Activated CD4-positive, alpha-beta memory T cell treated with anti-CD3 and anti-CD28 coated beads for 36 hours (primary cell): ENCODE results near the gene ANGEL2. TPM values are rescaled to one million over a fixed set of nuclear protein-coding genes. Genes with fewer than 3 reads are reported as not detected.
"Not testable (repeated sequence)": the region's sequence is repeated elsewhere in the genome, so short reads cannot be mapped to it uniquely, and the experiment has no call there.

Experiments
- CTCF ChIA-PET: fragments of 350-600 bp; sonication (Branson Sonifier 250); formaldehyde crosslinking; loops from one replicate; lab custom pipeline; 2021; ENCODE audit warnings: antibody characterized with exemption, inconsistent platforms; lab: Charles Lee
- POLR2A ChIA-PET: fragments of 350-600 bp; sonication (Branson Sonifier 250); formaldehyde crosslinking; loops from one replicate; lab custom pipeline; 2021; ENCODE audit warnings: antibody characterized with exemption; lab: Charles Lee
- DNase-seq: peaks from one replicate; pipeline ENCODE4 v3.0.0-alpha.2; 2020
- H3K27ac Mint-ChIP-seq: one replicate; pipeline ENCODE4 v1.8.0; 2021; ENCODE audit warnings: mixed read lengths
- H3K27me3 Mint-ChIP-seq: one replicate; pipeline ENCODE4 v1.8.0; 2021; ENCODE audit warnings: mixed read lengths
- H3K36me3 Mint-ChIP-seq: one replicate; pipeline ENCODE4 v1.8.0; 2021; ENCODE audit warnings: mixed read lengths
- H3K4me1 Mint-ChIP-seq: one replicate; pipeline ENCODE4 v1.8.0; 2021; ENCODE audit warnings: low read depth, mixed read lengths
- H3K4me3 Mint-ChIP-seq: one replicate; pipeline ENCODE4 v1.8.0; 2021; ENCODE audit warnings: mild to moderate bottlenecking, mixed read lengths
- H3K9me3 Mint-ChIP-seq: one replicate; pipeline ENCODE4 v1.8.0; 2021; ENCODE audit warnings: mixed read lengths
- intact Hi-C: fragments of 100-400 bp; cut with micrococcal nuclease; formaldehyde crosslinking; loops from one replicate; pipeline ENCODE4 v1.15.1; 2023
- total RNA-seq, 2 experiments: library from RNA; stranded (reverse); gene quantifications; one replicate each; pipeline ENCODE4 v1.2.3, GENCODE V29; 2021

ANGEL2 gene
- total RNA-seq, 2 experiments from 2014 or later: 41.3 to 46.4 TPM

DNA sequence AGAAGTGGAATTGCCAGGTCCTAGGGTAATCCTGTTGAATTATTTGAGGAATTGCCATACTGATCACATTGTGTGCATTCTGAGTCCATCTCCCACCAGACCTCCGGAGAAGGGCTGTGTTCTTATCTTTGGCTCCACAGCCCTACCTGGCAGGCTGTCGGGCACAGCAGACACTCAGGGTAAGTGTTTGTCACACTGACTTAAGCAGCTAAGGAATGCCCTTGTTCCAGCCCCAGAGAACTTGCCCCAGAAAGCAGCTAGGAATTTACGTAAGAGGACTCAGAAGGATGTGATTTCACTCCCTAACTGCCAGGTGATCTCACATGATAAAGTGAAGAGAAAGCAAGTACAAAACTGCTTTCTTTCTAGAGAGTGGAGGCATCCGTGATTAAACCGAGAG lies 44.4 kb downstream of the ANGEL2 start:
- H3K27ac Mint-ChIP-seq: no peak overlapping the region
- no peak overlapping the region for H3K4me3 Mint-ChIP-seq
- intact Hi-C loops: no loop called here
- H3K36me3 Mint-ChIP-seq: no peaks in the 10 kb centered on the region
- ChIA-PET CTCF (no interaction called here), POLR2A (no interaction called here)
- H3K27me3 Mint-ChIP-seq: peaks cover 17% of the 10 kb centered on the region
- DNase-seq: no peak
- H3K9me3 Mint-ChIP-seq: no peaks in the 10 kb centered on the region
- peaks cover 4% of the 10 kb centered on the region for H3K4me1 Mint-ChIP-seq

DNA sequence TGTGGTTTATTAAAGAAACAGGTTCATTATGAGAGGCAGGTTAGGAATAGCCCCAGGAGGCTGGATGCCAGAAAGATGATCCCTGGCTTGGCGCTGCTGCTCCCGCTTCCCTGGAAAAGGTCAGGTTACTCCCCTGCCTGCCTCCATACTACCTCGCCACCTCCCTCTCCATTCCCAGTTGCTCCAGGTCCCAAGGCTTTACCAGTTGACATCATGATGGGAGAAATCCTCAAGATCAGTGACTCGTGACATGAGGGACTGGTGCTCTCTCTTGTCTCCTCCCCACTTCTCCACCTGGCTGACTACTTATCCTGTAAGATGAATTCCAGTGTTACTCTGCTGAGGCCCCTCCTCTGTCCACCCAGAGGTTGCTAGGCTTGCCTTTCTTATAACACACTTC lies 45.6 kb downstream of the ANGEL2 start:
- intact Hi-C loops: no loop called here
- ChIA-PET CTCF (no interaction called here), POLR2A (no interaction called here)
- Mint-ChIP-seq H3K27me3 (peaks cover 17% of the 10 kb centered on the region), H3K4me3 (no peak overlapping the region), H3K4me1 (peaks cover 4% of the 10 kb centered on the region), H3K36me3 (no peaks in the 10 kb centered on the region), H3K9me3 (no peaks in the 10 kb centered on the region), H3K27ac (no peak overlapping the region)
- DNase-seq: no peak

DNA sequence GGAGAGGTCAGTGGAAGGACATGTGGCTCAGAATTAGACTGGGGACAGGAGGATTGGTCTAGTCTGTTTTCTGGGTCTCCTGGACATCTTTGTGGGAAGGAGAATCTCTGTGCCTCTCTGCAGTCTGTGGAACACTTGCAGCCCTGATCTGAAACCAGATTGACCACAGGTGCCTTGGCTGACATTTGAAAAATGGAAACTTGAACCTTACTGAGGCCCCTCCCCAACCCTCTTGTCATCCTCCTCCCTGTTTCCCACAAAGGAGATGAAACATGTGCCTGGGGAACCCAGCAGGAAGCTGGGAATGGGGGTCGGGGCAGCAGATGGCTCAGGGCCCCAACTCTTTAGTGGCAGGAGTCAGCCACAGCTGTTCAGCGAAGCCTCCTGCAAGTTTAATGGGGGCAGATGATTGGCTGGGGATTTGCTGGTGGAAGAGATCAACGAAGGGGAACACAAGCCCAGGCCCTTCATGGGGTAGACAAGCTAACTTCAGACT lies 47.3 kb downstream of the ANGEL2 start:
- POLR2A ChIA-PET: no interaction called here
- CTCF ChIA-PET: interaction anchor here (0.9 to 2.0 kb wide), 8 partner anchors 9 to 491 kb away, joined by 3 to 12 read pairs (median 5); no protein-coding TSS in a partner anchor

DNA sequence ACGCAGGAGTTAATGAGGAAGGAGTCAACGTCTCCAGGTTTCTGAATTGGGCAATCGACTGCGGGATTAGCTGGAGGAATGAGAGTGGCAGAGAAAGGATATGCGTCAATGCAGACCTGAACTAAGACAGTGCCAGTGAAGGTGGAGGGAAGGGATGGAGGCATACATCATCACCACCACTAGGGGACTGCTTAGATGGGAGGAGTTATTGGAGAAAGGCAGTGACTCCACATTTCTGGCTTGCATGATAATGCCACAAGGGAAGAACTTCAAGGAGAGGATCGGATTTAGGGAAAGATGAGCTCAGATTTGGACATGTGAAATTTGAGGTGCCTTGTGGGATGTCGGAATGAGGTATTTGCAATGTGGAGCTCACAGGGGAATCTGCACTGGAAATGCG lies 47.9 kb downstream of the ANGEL2 start:
- Mint-ChIP-seq H3K9me3 (no peaks in the 10 kb centered on the region), H3K36me3 (no peaks in the 10 kb centered on the region), H3K4me1 (peaks cover 4% of the 10 kb centered on the region), H3K4me3 (no peak overlapping the region), H3K27me3 (peaks cover 17% of the 10 kb centered on the region), H3K27ac (no peak overlapping the region)
- CTCF ChIA-PET: interaction anchor here (0.7 to 2.0 kb wide), 13 partner anchors 9 to 491 kb away, joined by 3 to 12 read pairs (median 5); no protein-coding TSS in a partner anchor
- intact Hi-C loops: no loop called here
- POLR2A ChIA-PET: interaction anchor here (0.6 kb wide), 1 partner anchor 551 kb away, joined by 6 read pairs; no protein-coding TSS in a partner anchor
- DNase-seq: no peak

More for the DNA sequence above, 47.3 kb downstream of the ANGEL2 start:
- peaks cover 17% of the 10 kb centered on the region for H3K27me3 Mint-ChIP-seq
- H3K27ac Mint-ChIP-seq: no peak overlapping the region
- intact Hi-C loops: no loop called here
- H3K9me3 Mint-ChIP-seq: no peaks in the 10 kb centered on the region
- H3K4me3 Mint-ChIP-seq: no peak overlapping the region
- peaks cover 4% of the 10 kb centered on the region for H3K4me1 Mint-ChIP-seq
- H3K36me3 Mint-ChIP-seq: no peaks in the 10 kb centered on the region
- no peak for DNase-seq

DNA sequence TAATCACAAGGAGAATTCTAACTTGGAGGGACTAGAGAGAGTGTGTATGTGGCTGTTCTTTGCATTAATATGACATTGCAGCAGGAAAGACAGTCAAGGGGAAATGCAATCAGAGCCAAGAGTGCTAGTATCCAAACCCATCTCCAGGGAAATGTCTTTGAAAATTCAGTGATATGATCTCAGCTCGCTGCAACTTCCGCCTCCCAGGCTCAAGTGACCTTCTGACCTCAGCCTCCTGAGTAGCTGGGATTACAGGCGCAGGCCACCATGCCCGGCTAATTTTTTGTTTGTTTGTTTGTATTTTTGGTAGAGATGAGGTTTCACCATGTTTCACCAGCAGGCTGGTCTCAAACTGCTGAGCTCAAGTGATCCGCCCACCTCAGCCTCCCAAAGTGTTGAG lies 49.1 kb downstream of the ANGEL2 start:
- Mint-ChIP-seq H3K9me3 (no peaks in the 10 kb centered on the region), H3K36me3 (no peaks in the 10 kb centered on the region), H3K27ac (no peak overlapping the region), H3K27me3 (peaks cover 17% of the 10 kb centered on the region), H3K4me1 (peaks cover 4% of the 10 kb centered on the region), H3K4me3 (no peak overlapping the region)
- ChIA-PET CTCF (interaction anchor here (1.3 to 1.7 kb wide), 3 partner anchors 18 to 490 kb away, joined by 3 to 6 read pairs (median 5); no protein-coding TSS in a partner anchor), POLR2A (no interaction called here)
- no peak for DNase-seq
- intact Hi-C loops: no loop called here

DNA sequence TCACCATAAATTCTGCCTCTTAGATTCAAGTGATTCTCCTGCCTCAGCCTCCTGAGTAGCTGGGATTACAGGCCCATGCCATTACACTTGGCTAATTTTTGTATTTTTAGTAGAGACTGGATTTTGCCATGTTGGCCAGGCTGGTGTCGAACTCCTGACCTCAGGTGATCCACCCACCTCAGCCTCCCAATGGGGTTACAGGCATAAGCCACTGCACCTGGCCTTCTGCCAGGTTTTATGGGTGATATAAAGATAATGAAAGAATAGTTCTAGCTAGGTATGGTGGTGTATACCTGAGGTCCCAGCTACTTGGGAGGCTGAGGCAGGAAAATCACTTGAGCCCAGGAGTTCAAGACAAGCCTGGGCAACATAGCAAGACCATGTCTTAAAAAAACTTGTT lies 50.7 kb downstream of the ANGEL2 start:
- DNase-seq, intact Hi-C loops, H3K9me3 Mint-ChIP-seq, POLR2A ChIA-PET, H3K4me1 Mint-ChIP-seq, H3K27ac Mint-ChIP-seq, H3K4me3 Mint-ChIP-seq, H3K36me3 Mint-ChIP-seq: not testable (repeated sequence)
- H3K27me3 Mint-ChIP-seq: peaks cover 17% of the 10 kb centered on the region
- CTCF ChIA-PET: interaction anchor here (0.8 to 1.0 kb wide), 2 partner anchors 15 to 409 kb away, joined by 3 to 5 read pairs; no protein-coding TSS in a partner anchor

DNA sequence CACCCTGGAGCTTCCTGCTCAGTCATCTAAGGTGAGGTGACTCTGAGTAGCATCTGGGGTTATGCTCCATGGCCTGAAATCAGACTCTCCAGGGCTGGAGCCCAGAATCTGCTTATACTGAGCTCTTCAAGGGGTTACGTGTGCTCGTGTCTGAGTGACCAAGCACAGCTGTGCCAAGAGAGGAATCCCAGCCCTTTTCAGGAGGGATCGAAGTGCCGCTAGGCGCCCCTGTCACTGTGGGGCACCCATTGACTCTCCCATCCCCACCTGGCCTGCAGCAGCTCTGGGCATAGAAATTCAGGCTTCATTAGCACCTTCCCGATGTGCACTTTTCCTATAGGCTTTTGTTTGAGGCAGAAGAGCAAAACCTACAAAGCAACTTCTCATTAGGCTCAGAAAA lies 51.6 kb downstream of the ANGEL2 start:
- intact Hi-C loops: no loop called here
- DNase-seq: no peak
- CTCF ChIA-PET: interaction anchor here (1.1 kb wide), 1 partner anchor 31 kb away, joined by 4 read pairs; no protein-coding TSS in a partner anchor
- Mint-ChIP-seq H3K4me1 (peaks cover 4% of the 10 kb centered on the region), H3K27me3 (peaks cover 12% of the 10 kb centered on the region), H3K4me3 (no peak overlapping the region), H3K36me3 (no peaks in the 10 kb centered on the region), H3K9me3 (no peaks in the 10 kb centered on the region), H3K27ac (no peak overlapping the region)
- POLR2A ChIA-PET: no interaction called here

DNA sequence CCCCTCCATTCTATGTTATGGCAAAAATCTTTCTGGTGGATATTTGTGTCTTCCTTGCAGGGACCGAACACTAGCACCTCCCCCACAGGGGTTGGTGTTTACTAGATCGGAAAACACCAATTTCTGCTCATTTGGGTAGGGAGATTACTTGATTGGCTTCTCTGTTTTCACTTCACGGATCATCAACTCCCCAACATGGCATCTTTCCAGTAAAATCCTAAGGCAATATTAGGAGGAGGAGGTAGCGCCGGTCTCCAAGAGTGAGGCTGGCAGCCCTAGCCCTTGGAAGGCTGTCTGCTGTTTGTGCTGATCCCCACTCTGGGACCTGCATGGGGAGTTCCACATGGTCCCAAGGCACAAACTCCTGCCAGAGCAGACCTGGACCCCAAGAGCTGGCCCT lies 53.2 kb downstream of the ANGEL2 start:
- H3K27ac Mint-ChIP-seq: no peak overlapping the region
- H3K9me3 Mint-ChIP-seq: no peaks in the 10 kb centered on the region
- DNase-seq: no peak
- ChIA-PET POLR2A (no interaction called here), CTCF (no interaction called here)
- H3K4me1 Mint-ChIP-seq: no peaks in the 10 kb centered on the region
- no peaks in the 10 kb centered on the region for H3K36me3 Mint-ChIP-seq
- intact Hi-C loops: no loop called here
- no peak overlapping the region for H3K4me3 Mint-ChIP-seq
- peaks cover 5% of the 10 kb centered on the region for H3K27me3 Mint-ChIP-seq

DNA sequence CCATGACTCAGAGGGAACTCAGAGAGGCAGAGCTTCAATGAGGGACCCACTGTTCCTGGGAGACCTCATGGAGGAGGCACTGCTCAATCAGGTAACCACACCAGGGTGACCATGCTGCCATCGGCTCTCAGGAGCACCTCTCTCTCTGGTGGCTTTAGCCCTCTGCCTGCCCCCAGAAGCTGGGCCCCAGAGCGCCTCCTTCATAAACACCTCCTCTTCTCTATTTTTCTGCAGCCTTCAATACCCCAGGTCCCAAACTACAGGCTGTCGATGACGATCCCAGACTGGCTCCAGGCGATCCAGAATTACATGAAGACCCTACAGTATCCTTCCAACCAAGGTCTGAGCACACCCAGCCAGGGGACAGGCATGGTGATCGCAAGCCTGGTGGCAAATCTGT lies 54.7 kb downstream of the ANGEL2 start:
- intact Hi-C loops: no loop called here
- CTCF ChIA-PET: no interaction called here
- no peak overlapping the region for H3K27ac Mint-ChIP-seq
- DNase-seq: no peak
- H3K27me3 Mint-ChIP-seq: peaks cover 9% of the 10 kb centered on the region
- H3K36me3 Mint-ChIP-seq: no peaks in the 10 kb centered on the region
- POLR2A ChIA-PET: no interaction called here
- no peaks in the 10 kb centered on the region for H3K4me1 Mint-ChIP-seq
- no peaks in the 10 kb centered on the region for H3K9me3 Mint-ChIP-seq
- H3K4me3 Mint-ChIP-seq: no peak overlapping the region

DNA sequence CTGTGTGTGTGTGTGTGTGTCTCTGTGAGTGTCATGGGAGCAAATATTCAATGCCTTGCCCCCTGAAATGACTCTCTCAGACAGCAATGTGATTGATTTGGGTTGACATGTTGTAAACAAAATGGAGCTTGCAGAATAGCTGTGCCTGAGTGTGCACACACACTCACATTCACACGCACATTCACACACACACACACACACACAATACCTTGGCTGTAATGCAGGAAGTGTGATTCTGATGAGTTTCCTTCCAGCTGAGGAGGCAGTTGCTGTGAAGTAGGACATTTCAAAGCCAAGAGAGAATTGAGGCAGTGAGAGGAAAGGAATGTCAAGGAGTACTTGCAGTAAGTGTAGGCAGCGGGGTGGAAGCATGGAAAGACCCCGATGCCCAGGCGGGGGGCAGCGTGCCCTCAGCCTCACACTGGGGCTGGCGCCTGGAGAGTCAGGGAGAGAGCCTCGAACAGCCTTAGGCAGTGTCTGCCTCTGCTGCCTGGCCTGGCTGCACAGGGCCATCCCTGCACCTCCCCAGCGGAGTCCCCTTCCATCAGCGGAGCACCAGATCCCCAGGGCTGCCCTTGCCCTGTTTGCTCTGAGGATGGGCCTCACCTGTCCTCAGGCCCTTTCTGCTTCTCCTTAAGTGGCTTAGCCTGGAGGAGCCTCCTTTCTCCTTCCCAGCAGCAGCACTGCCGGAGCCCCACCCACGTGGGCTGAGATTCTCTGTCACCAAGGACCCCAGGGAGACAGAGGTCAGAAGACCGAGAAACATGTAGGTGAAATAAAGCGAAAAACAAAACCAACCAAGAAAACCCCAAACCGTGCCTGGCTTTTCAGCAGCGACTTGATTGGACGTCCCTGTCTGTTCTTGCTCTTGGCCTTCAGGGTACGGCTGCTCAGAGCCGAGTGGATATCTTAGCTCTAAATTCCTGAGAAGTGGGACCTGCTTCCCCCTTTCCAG lies 56.1 kb downstream of the ANGEL2 start:
- CTCF ChIA-PET: no interaction called here
- no peak for DNase-seq
- Mint-ChIP-seq H3K27me3 (peaks cover 10% of the 10 kb centered on the region), H3K27ac (no peak overlapping the region), H3K9me3 (no peaks in the 10 kb centered on the region), H3K36me3 (no peaks in the 10 kb centered on the region), H3K4me3 (no peak overlapping the region), H3K4me1 (no peaks in the 10 kb centered on the region)
- intact Hi-C loops: no loop called here
- POLR2A ChIA-PET: no interaction called here

DNA sequence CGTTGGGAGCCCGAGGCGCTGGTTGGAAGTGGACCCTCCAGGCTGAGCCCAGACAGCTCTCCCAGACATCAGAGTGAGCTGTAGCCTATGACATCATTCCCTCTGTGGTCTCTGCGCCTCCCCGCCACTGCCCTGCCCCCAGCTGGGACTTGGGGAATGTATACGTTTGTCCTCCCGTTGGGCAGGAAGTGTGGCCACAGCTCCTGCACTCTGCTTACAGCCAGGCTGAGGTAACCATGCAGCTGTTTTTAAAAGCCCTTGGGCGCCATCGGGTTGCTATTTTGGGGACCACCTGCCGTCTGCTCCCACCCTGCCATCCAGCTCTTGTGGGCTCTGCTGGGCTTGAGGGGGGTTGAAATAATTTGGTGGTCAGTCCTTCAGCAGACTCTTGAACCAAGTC lies 57.5 kb downstream of the ANGEL2 start:
- POLR2A ChIA-PET: no interaction called here
- intact Hi-C loops: no loop called here
- Mint-ChIP-seq H3K4me1 (no peaks in the 10 kb centered on the region), H3K27me3 (peaks cover 14% of the 10 kb centered on the region), H3K9me3 (no peaks in the 10 kb centered on the region), H3K36me3 (no peaks in the 10 kb centered on the region), H3K27ac (no peak overlapping the region), H3K4me3 (no peak overlapping the region)
- CTCF ChIA-PET: interaction anchor here (0.9 kb wide), 1 partner anchor 9 kb away, joined by 4 read pairs; no protein-coding TSS in a partner anchor
- DNase-seq: no peak

DNA sequence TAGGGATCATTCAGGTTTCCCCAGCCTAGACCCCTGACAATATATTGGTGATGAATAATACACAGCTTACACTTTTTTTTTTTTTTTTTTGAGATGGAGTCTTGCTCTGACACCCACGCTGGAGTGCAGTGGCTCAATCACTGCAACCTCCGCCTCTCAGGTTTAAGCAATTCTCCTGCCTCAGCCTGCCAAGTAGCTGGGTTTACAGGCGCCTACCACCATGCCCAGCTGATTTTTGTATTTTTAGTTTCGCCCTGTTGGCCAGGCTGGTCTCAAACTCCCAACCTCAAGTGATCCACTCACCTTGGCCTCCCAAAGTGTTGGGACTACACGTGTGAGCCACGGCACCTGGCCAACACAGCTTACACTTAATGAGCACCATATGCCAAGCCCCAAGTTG lies 58.1 kb downstream of the ANGEL2 start:
- no peak for DNase-seq
- no peaks in the 10 kb centered on the region for H3K4me1 Mint-ChIP-seq
- H3K9me3 Mint-ChIP-seq: no peaks in the 10 kb centered on the region
- ChIA-PET CTCF (no interaction called here), POLR2A (no interaction called here)
- peaks cover 20% of the 10 kb centered on the region for H3K27me3 Mint-ChIP-seq
- no peak overlapping the region for H3K27ac Mint-ChIP-seq
- intact Hi-C loops: no loop called here
- H3K4me3 Mint-ChIP-seq: no peak overlapping the region
- no peaks in the 10 kb centered on the region for H3K36me3 Mint-ChIP-seq
